GM12891 (cell line): ENCODE measurements around the gene TUBB1.

Experiments used
- PAX5 ChIP-seq: IDR thresholded peaks from 2 replicates; pipeline ENCODE4 v1.6.1; 2011; ENCODE audit warnings: low read length, moderate library complexity, mild to moderate bottlenecking; ENCODE audit not compliant: insufficient read depth, severe bottlenecking
- POLR2A ChIP-seq: IDR thresholded peaks from 2 replicates; pipeline ENCODE4 v1.6.1; 2011; ENCODE audit warnings: low read depth, low read length, control low read depth
- POLR2AphosphoS5 ChIP-seq: IDR thresholded peaks from 2 replicates; pipeline ENCODE4 v1.6.1; 2011; ENCODE audit warnings: low read depth, low read length, control low read depth
- POU2F2 ChIP-seq: IDR thresholded peaks from 2 replicates; pipeline ENCODE4 v1.6.1; 2011; ENCODE audit warnings: low read depth, mild to moderate bottlenecking, control low read depth, low read length, moderate library complexity
- TAF1 ChIP-seq: IDR thresholded peaks from 2 replicates; pipeline ENCODE4 v1.6.1; 2011; ENCODE audit warnings: low read depth, low read length, control low read depth

GRCh38 chr20:59016795-59017492 is 2.3 kb upstream of the TUBB1 start:
- TF ChIP-seq POLR2AphosphoS5 (no peak), POLR2A (no peak), TAF1 (no peak), POU2F2 (no peak), PAX5 (no peak)
